Inflammatory macrophage treated with lipopolysaccharide for 1 hour (primary cell): ENCODE data around the gene WDR17.
A peak's percentile ranks its signal among the peaks of the same experiment; 100 is the strongest.
"Not testable (repeated sequence)": the region's sequence is repeated elsewhere in the genome, so short reads cannot be mapped to it uniquely, and the experiment has no call there.

Source experiments
- DNase-seq, 2 donors: peaks; one replicate each; pipeline ENCODE4 v3.0.0-alpha.2; 2020 to 2022

The WDR17 gene

GRCh38 chr4:176193126-176193525 lies 127.5 kb downstream of the WDR17 start:
- no peak for DNase-seq

- DNase-seq, result no peak
These were observed 128.3 kb downstream of the WDR17 start for GRCh38 chr4:176193938-176194337.

GRCh38 chr4:176195184-176195978 lies 129.7 kb downstream of the WDR17 start, which contains the start of gene SPATA4:
TSS of gene SPATA4 (minus strand) at chr4:176195585. CDS start at chr4:176195562, 23 bp downstream.
- DNase-seq, result peak; percentile 86 to 91

GRCh38 chr4:176198316-176198903 lies 132.8 kb downstream of the WDR17 start:
- DNase-seq, result no peak

GRCh38 chr4:176205299-176205698 lies 139.7 kb downstream of the WDR17 start:
- no peak for DNase-seq

GRCh38 chr4:176207839-176208238 lies 142.2 kb downstream of the WDR17 start:
- DNase-seq, result no peak

- DNase-seq, result no peak
These were observed 143.9 kb downstream of the WDR17 start for GRCh38 chr4:176209535-176209934.

- DNase-seq, result no peak
These were observed 144.5 kb downstream of the WDR17 start for GRCh38 chr4:176210101-176210500.

GRCh38 chr4:176210579-176211296 lies 145.1 kb downstream of the WDR17 start:
- no peak for DNase-seq

- not testable (repeated sequence) for DNase-seq
These were observed 146.7 kb downstream of the WDR17 start for GRCh38 chr4:176212351-176212750.

GRCh38 chr4:176217510-176217909 lies 151.9 kb downstream of the WDR17 start:
- DNase-seq, result no peak

- DNase-seq, result no peak
These were observed 156.5 kb downstream of the WDR17 start for GRCh38 chr4:176222149-176222548.

GRCh38 chr4:176223561-176223960 lies 157.9 kb downstream of the WDR17 start:
- DNase-seq, result no peak

- DNase-seq, result no peak
These were observed 161.1 kb downstream of the WDR17 start for GRCh38 chr4:176226736-176227135.

- no peak for DNase-seq
These were observed 164.0 kb downstream of the WDR17 start for GRCh38 chr4:176229645-176230044.
